HG03575 (cell line): ENCODE measurements around the gene ST6GAL2.

ENCODE experiments used
- ATAC-seq: cut with Tn5 transposase; IDR thresholded peaks from one replicate; pipeline ENCODE4 v1.9.1; 2021; ENCODE audit not compliant: unreplicated experiment, insufficient number of reproducible peaks, low FRiP score; ENCODE audit errors: extremely low read depth

Gene ST6GAL2

GRCh38 chr2:106885971-106886915 lies at the start of gene ST6GAL2:
Gene ST6GAL2 (minus strand): TSS chr2:106886167. CDS start chr2:106843977, 42,190 bp downstream.
- no peak for ATAC-seq

- no peak for ATAC-seq
These were observed 46.7 kb upstream of the ST6GAL2 start for GRCh38 chr2:106932644-106933043.

GRCh38 chr2:106931717-106932335 lies 45.9 kb upstream of the ST6GAL2 start:
- ATAC-seq, result no peak

GRCh38 chr2:106921451-106921850 lies 35.5 kb upstream of the ST6GAL2 start:
- ATAC-seq, result no peak

GRCh38 chr2:106919012-106919411 lies 33.0 kb upstream of the ST6GAL2 start:
- no peak for ATAC-seq

- no peak for ATAC-seq
These were observed 18.3 kb upstream of the ST6GAL2 start for GRCh38 chr2:106904242-106904641.

- ATAC-seq, result no peak
These were observed 14.0 kb upstream of the ST6GAL2 start for GRCh38 chr2:106899786-106900530.

- no peak for ATAC-seq
These were observed 8.6 kb upstream of the ST6GAL2 start for GRCh38 chr2:106894545-106894944.

GRCh38 chr2:106892048-106892447 lies 6.1 kb upstream of the ST6GAL2 start:
- no peak for ATAC-seq

- no peak for ATAC-seq
These were observed 4.6 kb upstream of the ST6GAL2 start for GRCh38 chr2:106890606-106891005.

GRCh38 chr2:106886916-106887758 lies 1.2 kb upstream of the ST6GAL2 start:
- no peak for ATAC-seq

GRCh38 chr2:106885329-106885728 lies 638 bp downstream of the ST6GAL2 start:
- ATAC-seq, result no peak

GRCh38 chr2:106882673-106883072 lies 3.3 kb downstream of the ST6GAL2 start:
- ATAC-seq, result no peak

- no peak for ATAC-seq
These were observed 7.8 kb downstream of the ST6GAL2 start for GRCh38 chr2:106878206-106878605.

GRCh38 chr2:106876699-106877098 lies 9.3 kb downstream of the ST6GAL2 start:
- ATAC-seq, result no peak

GRCh38 chr2:106869512-106870275 lies 16.3 kb downstream of the ST6GAL2 start:
- no peak for ATAC-seq

GRCh38 chr2:106868275-106868674 lies 17.7 kb downstream of the ST6GAL2 start:
- no peak for ATAC-seq
